Gastroesophageal sphincter (tissue), 4 donors: ENCODE results near the gene YTHDF1. TPM values are rescaled to one million over a fixed set of nuclear protein-coding genes. Genes with fewer than 3 reads are reported as not detected.

Experiments
- ATAC-seq: fragments of 150-250 bp; one replicate; pipeline ENCODE4 v1.9.1; 2016; ENCODE audit warnings: mild to moderate bottlenecking, moderate library complexity
- H3K27ac ChIP-seq, 4 donors: fragments of 200-600 bp; sonication (generic) in 3 of 4; 1 replicate in 3 of 4; 2 replicates in 1 of 4; pipeline ENCODE4 v1.5.1; 2016 to 2019
- H3K27me3 ChIP-seq: fragments of 200-600 bp; sonication (generic); one replicate; pipeline ENCODE4 v1.5.1; 2019
- H3K36me3 ChIP-seq, 2 donors: fragments of 200-600 bp; sonication (generic); one replicate each; pipeline ENCODE4 v1.5.1; 2019; ENCODE audit warnings: control low read depth in 1 of 2
- H3K4me1 ChIP-seq, 3 donors: fragments of 200-600 bp; sonication (generic); 1 replicate in 2 of 3; 2 replicates in 1 of 3; pipeline ENCODE4 v1.5.1; 2016 to 2019; ENCODE audit warnings: control low read depth in 2 of 3
- H3K4me3 ChIP-seq, 2 donors: fragments of 200-600 bp; sonication (generic); one replicate each; pipeline ENCODE4 v1.5.1; 2019; ENCODE audit warnings: mild to moderate bottlenecking in 1 of 2, moderate library complexity in 1 of 2
- H3K9me3 ChIP-seq, 3 donors: fragments of 200-600 bp; sonication (generic); one replicate each; pipeline ENCODE4 v1.5.1; 2017 to 2019; ENCODE audit warnings: control low read depth in 2 of 3
- CTCF ChIP-seq, 4 experiments: fragments of 200-600 bp in 2 of 4; fragments of 450-650 bp in 2 of 4; sonication (generic) in 1 of 4; IDR thresholded peaks; one replicate each; pipeline ENCODE4 v1.5.1; 2017 to 2019; ENCODE audit warnings: antibody characterized with exemption in 4 of 4, mild to moderate bottlenecking in 2 of 4, moderate library complexity in 2 of 4
- EP300 ChIP-seq: sonication (generic); formaldehyde crosslinking; IDR thresholded peaks from one replicate; pipeline ENCODE4 v1.6.1; 2017; ENCODE audit warnings: antibody characterized with exemption, mild to moderate bottlenecking
- POLR2A ChIP-seq, 2 donors: fragments of 450-650 bp; IDR thresholded peaks; one replicate each; pipeline ENCODE4 v1.6.1; 2017; ENCODE audit warnings: antibody characterized with exemption in 2 of 2, mild to moderate bottlenecking in 2 of 2, moderate library complexity in 1 of 2
- POLR2AphosphoS5 ChIP-seq: sonication (generic); formaldehyde crosslinking; IDR thresholded peaks from one replicate; pipeline ENCODE4 v1.6.1; 2017; ENCODE audit warnings: antibody characterized with exemption
- WGBS, 2 donors: methylation state at CpG; one replicate each; pipeline ENCODE4 v1.1.5; 2018; ENCODE audit warnings: low coverage in 1 of 2; 5-methylcytosine and 5-hydroxymethylcytosine counted together
- total RNA-seq, 4 donors: library from RNA; depleted of rRNA; stranded (reverse); fragments of >200 nt; gene quantifications; one replicate each; pipeline ENCODE4 v1.1.0, GENCODE V29; 2016

The YTHDF1 gene
- total RNA-seq, 4 donors from 2014 or later, result 20.2 to 35.8 (median 34.2) TPM

- H3K9me3 ChIP-seq, result no peaks in the 10 kb centered on the region
- no peak overlapping the region for H3K27ac ChIP-seq
- no peak for ATAC-seq
- WGBS, 2 donors, result 44 to 63% methylated on average over 12 to 15 of the region's 30 CpGs
- no peak overlapping the region for H3K4me3 ChIP-seq
- no peak for TF ChIP-seq POLR2A (IDR thresholded peaks at IDR 0.05)
- TF ChIP-seq POLR2AphosphoS5, result no peak
- TF ChIP-seq CTCF (IDR thresholded peaks at IDR 0.05), result no peak
- no peak for TF ChIP-seq EP300
- no peaks in the 10 kb centered on the region for H3K4me1 ChIP-seq
- no peaks in the 10 kb centered on the region for H3K36me3 ChIP-seq
- peaks cover 86% of the 10 kb centered on the region for H3K27me3 ChIP-seq
Measured at GRCh38 chr20:63261795-63262528, 46.0 kb upstream of the YTHDF1 start.

- no peak for ATAC-seq
- Histone ChIP-seq H3K4me3 (no peak overlapping the region), H3K9me3 (no peaks in the 10 kb centered on the region), H3K27ac (no peak overlapping the region), H3K27me3 (peaks cover 87% of the 10 kb centered on the region), H3K36me3 (no peaks in the 10 kb centered on the region), H3K4me1 (no peaks in the 10 kb centered on the region)
- no peak for TF ChIP-seq CTCF (IDR thresholded peaks at IDR 0.05)
- TF ChIP-seq POLR2AphosphoS5, result no peak
- TF ChIP-seq EP300, result no peak
- no peak for TF ChIP-seq POLR2A (IDR thresholded peaks at IDR 0.05)
- 15 to 20% methylated on average over 8 to 11 of the region's 25 CpGs for WGBS, 2 donors
Measured at GRCh38 chr20:63261060-63261794, 45.3 kb upstream of the YTHDF1 start.

- 82% methylated on average over 5 of the region's 15 CpGs; no CpG with 5 or more reads in 1 of the 2 donors for WGBS, 2 donors
- Histone ChIP-seq H3K36me3 (no peaks in the 10 kb centered on the region), H3K9me3 (no peaks in the 10 kb centered on the region), H3K4me1 (no peaks in the 10 kb centered on the region), H3K4me3 (no peak overlapping the region), H3K27ac (no peak overlapping the region), H3K27me3 (peaks cover 87% of the 10 kb centered on the region)
- TF ChIP-seq POLR2AphosphoS5, result no peak
- TF ChIP-seq CTCF (IDR thresholded peaks at IDR 0.05), result no peak
- TF ChIP-seq POLR2A (IDR thresholded peaks at IDR 0.05), result no peak
- no peak for TF ChIP-seq EP300
- no peak for ATAC-seq
Measured at GRCh38 chr20:63260521-63260920, 44.6 kb upstream of the YTHDF1 start.

- 70 to 88% methylated on average over 3 to 6 of the region's 25 CpGs for WGBS, 2 donors
- TF ChIP-seq POLR2A (IDR thresholded peaks at IDR 0.05) (no peak), POLR2AphosphoS5 (no peak), CTCF (IDR thresholded peaks at IDR 0.05) (no peak), EP300 (no peak)
- no peaks in the 10 kb centered on the region for H3K9me3 ChIP-seq
- no peak overlapping the region for H3K27ac ChIP-seq
- no peaks in the 10 kb centered on the region for H3K36me3 ChIP-seq
- peaks cover 87% of the 10 kb centered on the region for H3K27me3 ChIP-seq
- no peaks in the 10 kb centered on the region for H3K4me1 ChIP-seq
- H3K4me3 ChIP-seq, result no peak overlapping the region
- ATAC-seq, result no peak
Measured at GRCh38 chr20:63259734-63260460, 44.0 kb upstream of the YTHDF1 start.
